Nephron (organoid): ENCODE data around the gene TCF20.

Source experiments
- H3K27ac Mint-ChIP-seq, 3 experiments: 2 replicates each; pipeline ENCODE4 v1.8.0; 2020; ENCODE audit warnings: mixed read lengths in 3 of 3, mild to moderate bottlenecking in 2 of 3, moderate library complexity in 1 of 3
- H3K27me3 Mint-ChIP-seq: 2 replicates; pipeline ENCODE4 v1.8.0; 2021; ENCODE audit warnings: low read depth, mild to moderate bottlenecking, moderate library complexity, mixed read lengths
- H3K36me3 Mint-ChIP-seq: 2 replicates; pipeline ENCODE4 v1.8.0; 2020; ENCODE audit warnings: low read depth, mixed read lengths
- H3K4me1 Mint-ChIP-seq: 2 replicates; pipeline ENCODE4 v1.8.0; 2020; ENCODE audit warnings: mixed read lengths
- H3K4me3 Mint-ChIP-seq, 3 experiments: 2 replicates each; pipeline ENCODE4 v1.8.0; 2020; ENCODE audit warnings: mild to moderate bottlenecking in 3 of 3, mixed read lengths in 3 of 3, moderate library complexity in 2 of 3
- H3K9me3 Mint-ChIP-seq: 2 replicates; pipeline ENCODE4 v1.8.0; 2020; ENCODE audit warnings: mixed read lengths
- CTCF ChIP-seq, 3 experiments: fragments of 200-600 bp; sonication (generic); IDR thresholded peaks; one replicate each; pipeline ENCODE4 v1.5.0; 2021; ENCODE audit warnings: antibody characterized with exemption in 3 of 3; ENCODE audit not compliant: unreplicated experiment in 3 of 3

Gene TCF20

DNA sequence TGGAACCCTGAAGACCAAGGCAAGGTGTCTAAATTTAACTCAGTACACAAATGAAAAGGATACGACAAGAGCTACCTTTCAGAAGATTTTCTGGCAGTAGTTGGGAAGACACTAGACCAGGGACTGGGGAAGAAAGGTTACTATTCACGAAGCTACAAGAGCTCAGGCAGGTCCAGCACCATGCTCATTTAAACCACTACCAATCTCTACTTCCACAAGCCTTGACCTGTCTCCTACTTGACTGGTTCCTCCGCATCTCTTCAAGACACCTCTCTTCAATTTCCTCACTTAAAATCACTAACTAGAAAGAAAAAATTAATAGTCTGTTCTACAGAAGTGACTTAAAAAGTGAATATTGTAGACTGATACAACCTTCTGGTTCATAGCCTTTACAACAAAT, 22.9 kb downstream of the TCF20 start:
- Mint-ChIP-seq H3K9me3 (peaks cover 3% of the 10 kb centered on the region), H3K27ac (no peak overlapping the region), H3K27me3 (no peaks in the 10 kb centered on the region), H3K36me3 (peaks cover 24% of the 10 kb centered on the region), H3K4me3 (no peak overlapping the region), H3K4me1 (no peaks in the 10 kb centered on the region)
- TF ChIP-seq CTCF (IDR thresholded peaks at IDR 0.05; ENCODE audit: unreplicated experiment in 3 of 3): no peak

GRCh38 chr22:42243802-42244060, 26.7 kb downstream of the TCF20 start:
- Mint-ChIP-seq H3K27me3 (no peaks in the 10 kb centered on the region), H3K4me3 (no peak overlapping the region), H3K36me3 (peaks cover 36% of the 10 kb centered on the region), H3K9me3 (peaks cover 7% of the 10 kb centered on the region), H3K27ac (no peak overlapping the region), H3K4me1 (no peaks in the 10 kb centered on the region)
- TF ChIP-seq CTCF (IDR thresholded peaks at IDR 0.05; ENCODE audit: unreplicated experiment in 3 of 3): no peak

DNA sequence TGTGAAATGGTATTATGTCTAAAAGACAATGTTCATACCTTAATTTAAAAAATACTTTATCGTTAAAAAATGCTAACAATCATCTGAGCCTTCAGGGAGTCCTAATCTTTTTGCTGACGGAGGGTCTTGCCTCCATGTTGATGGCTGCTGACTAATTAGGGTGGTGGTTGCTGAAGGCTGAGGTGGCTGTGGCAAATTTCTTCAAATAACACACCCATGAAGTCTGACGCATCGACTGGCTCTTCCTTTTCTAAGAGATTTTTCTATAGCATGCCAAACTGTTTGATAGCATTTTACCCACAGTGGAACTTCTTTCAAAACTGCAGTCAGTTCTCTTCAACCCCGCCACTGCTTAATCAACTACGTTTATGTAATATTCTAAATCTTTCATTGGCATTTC, 33.6 kb downstream of the TCF20 start:
- no peak for TF ChIP-seq CTCF (IDR thresholded peaks at IDR 0.05; ENCODE audit: unreplicated experiment in 3 of 3)
- no peak overlapping the region for H3K27ac Mint-ChIP-seq

DNA sequence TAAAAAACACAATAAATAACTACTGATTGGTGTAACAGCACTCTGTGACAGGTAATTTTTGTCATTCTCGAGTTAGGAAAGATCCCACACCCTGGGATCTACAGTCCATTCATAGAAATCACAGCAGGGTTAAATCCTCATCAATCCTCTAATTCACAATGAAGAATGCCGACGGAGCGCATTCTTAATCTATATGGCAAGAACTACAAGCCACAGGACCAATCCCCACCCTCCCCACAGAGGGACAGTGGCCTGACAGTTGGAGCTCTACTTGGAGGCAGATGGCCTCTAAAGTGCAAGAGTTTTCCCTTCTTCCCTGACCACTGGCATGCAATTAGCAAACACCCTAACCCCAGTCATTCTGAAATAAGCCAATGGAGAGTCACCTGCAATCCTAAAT, 34.2 kb downstream of the TCF20 start:
- H3K27ac Mint-ChIP-seq: no peak overlapping the region
- H3K27me3 Mint-ChIP-seq: no peaks in the 10 kb centered on the region
- TF ChIP-seq CTCF (IDR thresholded peaks at IDR 0.05; ENCODE audit: unreplicated experiment in 3 of 3): no peak
- no peaks in the 10 kb centered on the region for H3K4me1 Mint-ChIP-seq
- H3K9me3 Mint-ChIP-seq: peaks cover 29% of the 10 kb centered on the region
- H3K4me3 Mint-ChIP-seq: no peak overlapping the region
- H3K36me3 Mint-ChIP-seq: peaks cover 35% of the 10 kb centered on the region

More for the DNA sequence above, 33.6 kb downstream of the TCF20 start:
- Mint-ChIP-seq H3K4me3 (no peak overlapping the region), H3K9me3 (peaks cover 29% of the 10 kb centered on the region), H3K36me3 (peaks cover 36% of the 10 kb centered on the region), H3K27me3 (no peaks in the 10 kb centered on the region), H3K4me1 (no peaks in the 10 kb centered on the region)

DNA sequence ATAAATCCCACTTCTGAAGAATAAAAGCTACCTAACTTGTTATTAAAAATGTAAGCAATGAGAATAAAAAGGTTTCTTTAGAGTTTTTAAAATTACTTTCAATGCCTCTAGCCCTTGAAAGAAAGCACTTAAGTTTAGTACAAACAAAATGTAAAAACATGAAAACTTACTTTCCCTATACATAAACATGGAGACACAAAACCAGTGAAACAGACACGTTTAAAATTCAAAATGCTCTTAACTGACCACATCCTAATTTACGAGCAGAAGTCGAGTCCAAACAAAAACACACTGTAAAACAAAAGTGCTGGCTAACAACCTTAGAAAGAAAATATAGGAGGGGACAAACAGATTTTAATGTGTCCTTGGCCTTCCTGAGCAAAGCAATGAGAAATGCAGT, 36.6 kb downstream of the TCF20 start:
- Mint-ChIP-seq H3K36me3 (peaks cover 28% of the 10 kb centered on the region), H3K4me1 (peaks cover 14% of the 10 kb centered on the region), H3K27me3 (no peaks in the 10 kb centered on the region), H3K27ac (no peak overlapping the region), H3K9me3 (peaks cover 26% of the 10 kb centered on the region), H3K4me3 (no peak overlapping the region)
- no peak for TF ChIP-seq CTCF (IDR thresholded peaks at IDR 0.05; ENCODE audit: unreplicated experiment in 3 of 3)

DNA sequence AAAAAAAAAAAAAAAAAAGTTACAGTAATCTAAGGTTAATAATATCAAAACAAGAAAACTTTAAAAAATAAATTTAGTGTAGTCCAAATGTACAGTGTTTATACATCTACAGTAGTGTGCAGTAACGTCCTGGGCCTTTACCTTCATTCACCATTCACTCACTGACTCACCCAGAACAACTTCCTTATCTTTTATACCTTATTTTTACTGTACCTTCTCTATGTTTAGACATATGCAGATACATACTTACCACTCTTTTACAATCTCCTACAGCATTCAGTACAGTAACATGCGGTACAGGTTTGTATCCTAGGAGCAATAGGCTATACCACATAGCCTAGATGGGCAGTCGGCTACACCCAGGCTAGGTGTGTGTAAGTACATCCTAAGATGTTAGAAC, 38.5 kb downstream of the TCF20 start:
- Mint-ChIP-seq H3K4me1 (peaks cover 27% of the 10 kb centered on the region), H3K27me3 (no peaks in the 10 kb centered on the region)
- no peak for TF ChIP-seq CTCF (IDR thresholded peaks at IDR 0.05; ENCODE audit: unreplicated experiment in 3 of 3)

More for the DNA sequence above, 38.5 kb downstream of the TCF20 start:
- Mint-ChIP-seq H3K4me3 (no peak overlapping the region), H3K9me3 (peaks cover 9% of the 10 kb centered on the region), H3K27ac (no peak overlapping the region), H3K36me3 (peaks cover 10% of the 10 kb centered on the region)
